Body of pancreas (tissue), 4 donors: ENCODE results near the gene KCNK13.

Experiments used
- CTCF ChIP-seq, 7 experiments: fragments of 450-650 bp in 4 of 7; fragments of 200-600 bp in 3 of 7; sonication (generic) in 3 of 7; IDR thresholded peaks; one replicate each; pipeline ENCODE4 v1.5.1; 2016 to 2019; ENCODE audit warnings: antibody characterized with exemption in 7 of 7
- POLR2A ChIP-seq, 3 donors: fragments of 450-650 bp; IDR thresholded peaks; one replicate each; pipeline ENCODE4 v1.6.1; 2016; ENCODE audit warnings: antibody characterized with exemption in 3 of 3, mild to moderate bottlenecking in 2 of 3

DNA sequence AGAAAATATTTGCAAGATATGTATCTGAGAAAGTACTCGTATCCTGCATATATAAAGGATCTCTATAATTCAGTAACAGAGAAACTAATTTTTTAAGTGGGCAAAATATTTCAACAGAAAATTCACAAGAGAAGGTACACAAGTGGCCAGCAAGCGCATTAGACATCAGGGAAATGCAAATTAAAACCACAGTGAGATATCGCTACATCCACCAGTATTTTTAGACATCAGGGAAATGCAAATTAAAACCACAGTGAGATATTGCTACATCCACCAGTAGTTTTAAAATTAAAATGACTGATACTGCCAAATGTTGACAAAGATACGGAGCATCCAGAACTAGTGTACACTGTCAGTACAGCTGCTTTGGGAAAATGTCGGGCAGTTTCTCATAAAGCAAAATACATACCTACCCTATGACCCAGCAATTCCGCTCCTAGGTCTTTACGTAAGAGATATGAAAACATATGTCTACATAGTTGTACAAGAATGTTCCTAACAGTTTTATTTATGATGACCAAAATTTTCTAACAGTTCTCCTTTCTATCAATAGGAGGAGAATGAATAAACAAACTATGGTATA is 2.8 kb upstream of the KCNK13 start:
- TF ChIP-seq CTCF (IDR thresholded peaks at IDR 0.05) (no peak), POLR2A (IDR thresholded peaks at IDR 0.05) (no peak)
